Astrocyte of the spinal cord (primary cell): ENCODE data around the gene SPATA24.

Experiments used
- DNase-seq: peaks from one replicate; pipeline ENCODE4 v3.0.0; 2011; ENCODE audit warnings: low read depth, low spot score
- H3K4me3 ChIP-seq: 2 replicates; pipeline ENCODE4 v1.5.1; 2011; ENCODE audit warnings: low read depth, mild to moderate bottlenecking, low read length, moderate library complexity
- in situ Hi-C: cut with HindIII; loops from 2 replicates; pipeline ENCODE4 v1.10.0; 2017; ENCODE audit warnings: low sequenced_read_pairs
- TF ChIP-seq, protein P1 (sequence below): IDR thresholded peaks from 2 replicates; pipeline ENCODE4 v1.5.1; 2012; ENCODE audit warnings: low read depth, mild to moderate bottlenecking, low read length, inconsistent platforms

The SPATA24 gene

DNA sequence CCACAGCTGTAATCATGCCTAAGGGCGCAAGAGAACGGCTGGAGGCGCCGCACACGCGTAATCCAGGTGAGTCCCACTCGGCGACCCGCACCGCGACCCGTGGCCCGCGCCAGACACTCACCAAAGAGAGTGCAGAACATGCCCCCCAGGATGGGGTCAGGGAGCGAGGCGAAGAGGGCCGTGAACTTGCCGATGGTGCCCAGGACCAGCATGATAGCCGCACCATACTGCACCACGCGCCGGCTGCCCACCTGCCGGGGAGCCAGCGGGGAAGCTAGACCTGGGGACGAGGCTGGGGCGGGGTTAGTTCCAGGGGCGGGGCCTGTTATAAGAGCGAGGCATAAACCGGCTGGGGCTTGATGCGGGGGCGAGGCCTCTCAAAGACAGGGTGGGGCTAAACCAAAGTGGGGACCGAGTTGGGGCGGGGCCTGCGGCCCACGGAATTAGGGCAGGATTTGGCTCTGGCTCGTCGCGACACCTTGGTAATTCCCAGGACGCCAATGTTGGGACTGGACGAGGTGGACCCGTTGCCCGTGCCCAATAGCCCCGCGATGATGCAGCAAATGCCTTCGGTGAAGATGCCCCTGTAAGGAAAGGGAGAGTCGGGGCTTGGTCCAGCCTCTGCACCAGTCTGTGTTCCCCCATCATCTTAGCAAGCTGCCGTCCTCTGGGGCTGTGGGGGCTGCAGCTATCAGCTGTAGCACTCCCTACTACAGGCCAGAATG lies 25.6 kb downstream of the SPATA24 start:
- TF ChIP-seq, protein P1, sequence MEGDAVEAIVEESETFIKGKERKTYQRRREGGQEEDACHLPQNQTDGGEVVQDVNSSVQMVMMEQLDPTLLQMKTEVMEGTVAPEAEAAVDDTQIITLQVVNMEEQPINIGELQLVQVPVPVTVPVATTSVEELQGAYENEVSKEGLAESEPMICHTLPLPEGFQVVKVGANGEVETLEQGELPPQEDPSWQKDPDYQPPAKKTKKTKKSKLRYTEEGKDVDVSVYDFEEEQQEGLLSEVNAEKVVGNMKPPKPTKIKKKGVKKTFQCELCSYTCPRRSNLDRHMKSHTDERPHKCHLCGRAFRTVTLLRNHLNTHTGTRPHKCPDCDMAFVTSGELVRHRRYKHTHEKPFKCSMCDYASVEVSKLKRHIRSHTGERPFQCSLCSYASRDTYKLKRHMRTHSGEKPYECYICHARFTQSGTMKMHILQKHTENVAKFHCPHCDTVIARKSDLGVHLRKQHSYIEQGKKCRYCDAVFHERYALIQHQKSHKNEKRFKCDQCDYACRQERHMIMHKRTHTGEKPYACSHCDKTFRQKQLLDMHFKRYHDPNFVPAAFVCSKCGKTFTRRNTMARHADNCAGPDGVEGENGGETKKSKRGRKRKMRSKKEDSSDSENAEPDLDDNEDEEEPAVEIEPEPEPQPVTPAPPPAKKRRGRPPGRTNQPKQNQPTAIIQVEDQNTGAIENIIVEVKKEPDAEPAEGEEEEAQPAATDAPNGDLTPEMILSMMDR, result no peak
- in situ Hi-C loops, result no loop called here
- DNase-seq, result no peak
- no peak overlapping the region for H3K4me3 ChIP-seq

DNA sequence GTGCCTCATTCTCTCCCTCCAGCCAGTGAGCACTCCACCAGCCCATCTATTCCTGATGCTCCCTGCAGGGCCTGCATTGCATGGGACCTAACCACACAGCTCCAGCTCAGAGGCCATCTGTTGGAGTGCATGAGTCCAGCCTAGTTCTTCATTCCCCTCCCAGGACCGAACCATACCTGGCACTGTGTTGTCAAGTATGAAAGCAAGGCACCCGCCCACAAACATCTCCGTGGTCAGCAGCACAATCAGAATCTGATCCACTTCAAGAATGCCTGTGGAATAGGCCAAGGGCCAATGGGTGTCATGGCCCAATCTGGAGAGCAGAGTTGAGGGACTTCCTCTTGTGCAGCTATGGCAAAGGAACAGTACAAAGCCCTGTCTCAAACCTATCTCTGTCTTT lies 26.7 kb downstream of the SPATA24 start:
- TF ChIP-seq, protein P1, result no peak
- H3K4me3 ChIP-seq, result no peak overlapping the region
- in situ Hi-C loops, result no loop called here
- DNase-seq, result no peak

DNA sequence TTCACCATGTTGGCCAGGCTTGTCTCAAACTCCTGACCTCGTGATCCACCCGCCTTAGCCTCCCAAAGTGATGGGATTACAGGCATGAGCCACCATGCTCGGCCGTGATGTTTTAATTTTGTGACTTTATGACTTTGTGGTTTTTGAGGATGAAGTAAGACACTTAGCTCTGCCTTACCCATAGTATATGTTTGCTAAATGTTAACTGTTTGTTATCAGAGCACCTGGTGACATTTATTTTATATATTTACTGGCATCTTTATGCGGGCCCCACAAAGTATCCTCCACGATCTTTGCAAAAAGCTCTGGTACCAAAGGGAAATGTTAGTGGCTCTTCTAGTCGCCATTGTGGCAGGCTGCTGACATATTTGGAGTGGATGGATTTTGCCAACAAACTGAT lies 27.5 kb downstream of the SPATA24 start:
- H3K4me3 ChIP-seq, result no peak overlapping the region
- no peak for DNase-seq
- TF ChIP-seq, protein P1, result no peak
- in situ Hi-C loops, result no loop called here

DNA sequence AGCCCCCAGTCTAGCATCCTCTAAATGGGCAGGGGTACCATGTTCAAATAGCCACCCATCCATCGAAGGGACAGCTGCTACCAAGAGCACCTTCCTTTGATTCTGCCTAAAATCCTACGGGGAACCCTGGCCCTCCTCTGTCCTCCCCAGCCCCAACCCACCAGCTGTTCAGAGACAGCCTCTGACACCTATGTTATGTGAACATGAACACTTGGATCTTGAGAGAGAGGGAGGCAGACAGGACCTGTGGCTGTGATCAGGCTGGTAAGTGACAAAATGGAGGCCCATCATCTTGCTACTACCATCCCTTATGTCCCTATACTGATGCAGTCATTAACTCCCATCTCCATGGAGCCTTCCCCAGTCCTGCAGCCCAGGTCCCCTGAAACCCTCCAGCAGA lies 29.0 kb downstream of the SPATA24 start:
- in situ Hi-C loops, result no loop called here
- no peak overlapping the region for H3K4me3 ChIP-seq
- TF ChIP-seq, protein P1, result no peak
- no peak for DNase-seq

DNA sequence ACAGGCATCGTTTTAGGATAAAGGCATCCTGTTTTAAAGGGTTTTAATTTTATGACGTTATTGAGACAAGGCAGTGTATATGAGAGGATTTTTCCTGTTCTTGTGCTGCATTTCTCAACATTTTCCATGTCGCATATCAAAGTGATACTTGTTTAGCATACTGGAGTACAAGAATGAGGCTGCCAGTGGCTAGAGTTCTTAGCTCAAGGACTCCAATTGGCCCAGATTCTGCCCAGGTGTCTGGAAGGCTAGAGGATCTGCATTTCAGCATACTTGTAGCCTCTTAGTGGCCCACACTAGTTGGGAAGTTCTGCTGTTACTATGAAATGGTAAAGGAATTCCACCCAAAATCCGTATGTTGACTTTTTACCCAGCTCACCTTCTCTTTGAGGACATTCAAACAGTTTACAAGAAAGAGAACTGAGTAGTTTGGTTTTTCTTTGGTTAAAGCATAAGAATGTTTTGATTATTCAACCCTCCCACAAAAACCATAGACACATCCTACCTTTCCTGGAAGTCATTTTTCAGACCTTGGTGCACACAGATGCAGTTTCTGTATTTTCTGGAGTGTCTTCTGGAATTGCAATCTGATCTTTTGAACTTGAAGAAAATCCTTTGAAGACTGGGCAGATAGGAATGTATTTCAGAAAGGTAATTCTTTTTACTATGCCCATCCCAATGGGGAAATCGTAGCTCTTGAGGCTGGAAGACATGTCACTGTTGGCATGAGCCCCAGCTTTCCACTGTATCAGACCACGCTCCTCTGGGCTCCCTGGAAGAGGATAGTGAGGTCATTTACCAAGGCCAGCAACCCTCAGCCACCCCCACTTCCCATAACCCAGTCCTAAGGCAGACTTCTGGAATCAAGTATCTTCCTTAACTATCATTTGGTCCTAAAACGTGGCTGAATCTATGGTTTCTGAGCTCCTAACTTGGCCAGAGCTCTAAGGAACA lies 32.1 kb downstream of the SPATA24 start:
- TF ChIP-seq, protein P1, result no peak
- in situ Hi-C loops, result no loop called here
- DNase-seq, result peak; percentile 42

DNA sequence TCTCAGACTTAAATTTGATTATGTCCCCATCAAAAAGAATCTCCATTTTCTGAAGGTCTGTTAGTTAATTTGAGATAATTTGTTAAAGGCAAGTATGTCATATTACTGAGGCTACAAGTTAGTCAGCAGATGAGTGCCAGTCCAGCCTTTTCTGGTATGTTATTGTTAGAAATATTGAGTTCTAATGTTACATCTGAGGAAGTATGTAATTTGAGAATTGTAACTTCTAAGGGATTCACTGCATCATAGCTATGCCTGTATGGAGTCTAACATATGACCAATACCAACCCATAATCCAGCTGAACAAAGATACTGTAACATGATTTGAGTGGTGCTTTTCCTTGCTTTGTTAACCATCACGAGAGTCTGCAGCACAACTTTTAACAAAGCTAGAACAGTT lies 34.7 kb downstream of the SPATA24 start:
- DNase-seq, result peak; percentile 81
- TF ChIP-seq, protein P1, result no peak
- H3K4me3 ChIP-seq, result no peak overlapping the region
- in situ Hi-C loops, result no loop called here

More for the DNA sequence above, 32.1 kb downstream of the SPATA24 start:
- H3K4me3 ChIP-seq, result no peak overlapping the region
